Measurements from ENCODE around the gene TRABD2A. TPM values are rescaled to one million over a fixed set of nuclear protein-coding genes. Genes with fewer than 3 reads are reported as not detected.
A peak's percentile ranks its signal among the peaks of the same experiment; 100 is the strongest.

Gene TRABD2A
- total and polyA plus RNA-seq, 2 of the 13 experiments (the other 11 are each of a cell fraction or from before 2014, with no cell fraction given), result 0.15 TPM; not detected in 1

- TF ChIP-seq AFF4 (CRISPR knock-in tag; IDR thresholded peaks at IDR 0.05) (peak; percentile 92; the same call in 1 of the 2 replicates), HOXA3 (CRISPR knock-in tag; IDR thresholded peaks at IDR 0.05) (peak; percentile 73), TFE3 (CRISPR knock-in tag; IDR thresholded peaks at IDR 0.05) (no peak), ZFP91 (CRISPR knock-in tag; IDR thresholded peaks at IDR 0.05; ENCODE audit: borderline replicate concordance) (peak; percentile 89; the same call in 1 of the 2 replicates), U2AF1 (optimal IDR thresholded peaks at IDR 0.05; ENCODE audit: low read depth, low read length) (no peak), ETV5 (CRISPR knock-in tag; IDR thresholded peaks at IDR 0.05; ENCODE audit: borderline replicate concordance) (0 out of 2 replicates have a peak, but pooled peaks have one; percentile 28), ZNF564 (CRISPR knock-in tag; IDR thresholded peaks at IDR 0.05) (peak; percentile 82), ZNF274 (CRISPR knock-in tag; IDR thresholded peaks at IDR 0.05) (peak; percentile 92), BRD4 (CRISPR knock-in tag; IDR thresholded peaks at IDR 0.05) (peak; percentile 89; the same call in 1 of the 2 replicates), ZSCAN5A (CRISPR knock-in tag; IDR thresholded peaks at IDR 0.05; ENCODE audit: borderline replicate concordance) (peak; percentile 80; the same call in 1 of the 2 replicates), SETDB1 (CRISPR knock-in tag; IDR thresholded peaks at IDR 0.05; ENCODE audit: borderline replicate concordance) (no peak), SMYD3 (CRISPR knock-in tag; IDR thresholded peaks at IDR 0.05) (peak; percentile 77; the same call in 1 of the 2 replicates), JUN (CRISPR knock-in tag; IDR thresholded peaks at IDR 0.05) (peak; percentile 18; the same call in 1 of the 2 replicates), MXD4 (CRISPR knock-in tag; IDR thresholded peaks at IDR 0.05) (0 out of 2 replicates have a peak, but pooled peaks have one; percentile 40), ZNF333 (CRISPR knock-in tag; IDR thresholded peaks at IDR 0.05; ENCODE audit: borderline replicate concordance) (peak; percentile 55; the same call in 1 of the 2 replicates), ZNF468 (CRISPR knock-in tag; IDR thresholded peaks at IDR 0.05) (peak; percentile 91), SKIL (CRISPR knock-in tag; IDR thresholded peaks at IDR 0.05; ENCODE audit: borderline replicate concordance) (peak; percentile 24; the same call in 1 of the 2 replicates)
Observed at GRCh38 chr2:84905181-84906107, 24.6 kb upstream of the TRABD2A start, which contains the start of gene TMSB10 (continued).
